AG08395 (cell line): Measurements from ENCODE around the gene MILR1.
"Not testable (repeated sequence)": the region's sequence is repeated elsewhere in the genome, so short reads cannot be mapped to it uniquely, and the experiment has no call there.

Experiments used
- DNase-seq: peaks from one replicate; pipeline ENCODE4 v3.0.0; 2012; ENCODE audit warnings: mixed read lengths, low spot score

MILR1 gene

DNA sequence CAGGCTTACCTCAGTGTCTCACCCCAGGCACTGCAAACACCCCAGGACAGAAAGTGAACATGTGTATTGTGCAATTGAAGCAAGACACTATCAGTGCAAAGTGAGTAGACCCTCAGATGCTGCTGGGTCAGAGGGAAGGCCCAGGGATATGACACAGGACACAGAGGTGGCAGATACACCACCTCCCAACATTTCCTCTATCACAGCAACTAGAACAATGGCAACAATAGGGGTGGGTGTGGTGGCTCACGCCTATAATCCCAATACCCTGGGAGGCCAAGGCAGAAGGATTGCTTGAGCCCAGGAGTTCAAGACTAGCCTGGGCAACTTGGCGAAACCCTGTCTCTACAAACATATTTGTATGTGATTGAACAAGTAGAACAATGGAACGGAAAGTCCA, 22.5 kb downstream of the MILR1 start:
- no peak for DNase-seq

DNA sequence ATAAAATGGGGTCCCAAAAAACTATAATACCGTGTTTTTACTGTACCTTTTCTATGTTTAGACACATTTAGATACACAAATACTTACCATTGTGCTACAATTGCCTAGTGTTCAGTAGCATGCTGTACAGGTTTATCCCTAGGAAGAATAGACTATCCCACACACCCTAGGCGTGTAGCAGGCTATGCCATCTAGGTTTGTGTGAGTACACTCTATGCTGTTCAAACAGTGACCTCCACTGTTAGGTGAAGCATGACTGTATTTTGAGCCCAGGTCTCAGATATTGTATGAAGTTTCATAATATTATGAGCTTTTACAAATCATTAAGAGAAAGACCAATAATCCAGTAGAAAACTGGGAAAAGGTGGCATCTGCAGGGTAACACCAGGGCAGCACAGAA, 23.6 kb downstream of the MILR1 start:
- DNase-seq, result no peak

DNA sequence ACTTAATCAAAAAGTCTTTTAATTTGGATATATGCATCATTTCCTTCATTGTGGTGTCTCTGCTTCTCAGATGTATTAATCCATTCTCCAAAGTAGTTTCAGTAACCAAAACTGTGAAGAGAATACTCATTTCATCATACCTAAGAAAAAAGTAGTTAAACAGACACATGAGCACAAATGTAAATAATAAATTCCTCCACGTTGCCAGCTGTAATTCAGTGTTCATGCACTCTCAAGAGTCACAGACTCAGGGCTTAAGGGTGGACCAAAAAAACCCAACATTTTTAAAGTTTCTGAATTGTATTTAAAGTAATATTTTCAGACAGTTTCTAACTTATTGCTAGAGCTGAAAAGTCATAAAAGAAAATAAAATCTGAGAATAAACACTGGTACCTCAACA, 28.9 kb downstream of the MILR1 start:
- DNase-seq, result no peak

DNA sequence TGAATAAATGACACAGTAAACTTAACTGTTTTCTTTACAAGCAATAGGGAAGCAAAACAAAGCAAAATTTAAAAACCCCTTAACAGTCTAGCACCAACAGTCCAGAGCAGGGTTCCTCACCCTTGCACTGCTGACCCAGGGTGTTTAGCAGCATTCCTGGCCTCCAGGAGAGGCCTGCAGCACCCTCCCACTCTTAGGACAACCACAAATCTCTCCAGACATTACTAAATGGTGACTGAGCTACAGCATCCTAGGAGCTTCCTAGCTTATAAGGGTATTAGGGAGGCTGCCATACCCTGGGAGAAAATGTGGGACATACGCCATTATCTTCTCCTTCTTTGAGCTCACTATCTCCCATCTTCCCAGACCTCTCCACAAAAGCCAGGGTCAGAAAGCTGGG, 32.0 kb downstream of the MILR1 start:
- DNase-seq, result no peak

DNA sequence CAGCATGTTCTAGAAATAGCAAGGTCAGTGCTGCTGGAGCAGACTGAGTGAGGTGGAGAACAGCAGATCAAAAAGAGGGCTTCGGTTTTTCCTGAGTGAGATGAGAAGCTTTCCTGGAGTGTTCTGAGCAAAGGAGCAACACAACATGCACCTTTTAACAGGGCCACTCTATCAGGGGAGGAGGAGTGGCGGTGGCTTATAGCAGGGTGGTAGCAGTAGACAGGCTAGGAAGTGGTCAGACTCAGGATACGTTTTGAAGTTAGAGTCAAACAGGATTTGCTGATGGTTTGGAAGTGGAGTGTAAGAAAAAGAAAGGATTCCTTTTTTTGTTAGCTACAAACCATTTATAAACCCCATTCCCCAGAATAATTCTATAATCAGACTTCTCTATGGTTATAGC, 35.5 kb downstream of the MILR1 start:
- DNase-seq, result no peak

DNA sequence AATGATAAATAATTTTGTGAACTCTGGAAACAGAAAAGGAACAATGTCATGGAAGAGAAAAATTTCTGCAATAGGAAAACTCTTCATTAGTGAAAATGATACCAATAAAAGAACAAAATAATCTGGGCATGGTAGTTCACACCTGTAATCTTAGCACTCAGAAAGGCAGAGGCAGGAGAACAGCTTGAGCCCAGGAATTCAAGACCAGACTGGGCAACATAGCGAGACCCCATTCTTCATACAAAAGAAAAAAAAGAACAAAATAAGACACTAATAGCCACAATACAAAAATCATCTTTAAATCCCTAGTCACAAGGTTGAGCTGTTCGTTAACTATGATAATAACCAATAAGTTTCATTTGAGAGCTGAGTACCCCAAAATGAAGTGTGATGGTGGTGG, 39.4 kb downstream of the MILR1 start:
- DNase-seq, result no peak

DNA sequence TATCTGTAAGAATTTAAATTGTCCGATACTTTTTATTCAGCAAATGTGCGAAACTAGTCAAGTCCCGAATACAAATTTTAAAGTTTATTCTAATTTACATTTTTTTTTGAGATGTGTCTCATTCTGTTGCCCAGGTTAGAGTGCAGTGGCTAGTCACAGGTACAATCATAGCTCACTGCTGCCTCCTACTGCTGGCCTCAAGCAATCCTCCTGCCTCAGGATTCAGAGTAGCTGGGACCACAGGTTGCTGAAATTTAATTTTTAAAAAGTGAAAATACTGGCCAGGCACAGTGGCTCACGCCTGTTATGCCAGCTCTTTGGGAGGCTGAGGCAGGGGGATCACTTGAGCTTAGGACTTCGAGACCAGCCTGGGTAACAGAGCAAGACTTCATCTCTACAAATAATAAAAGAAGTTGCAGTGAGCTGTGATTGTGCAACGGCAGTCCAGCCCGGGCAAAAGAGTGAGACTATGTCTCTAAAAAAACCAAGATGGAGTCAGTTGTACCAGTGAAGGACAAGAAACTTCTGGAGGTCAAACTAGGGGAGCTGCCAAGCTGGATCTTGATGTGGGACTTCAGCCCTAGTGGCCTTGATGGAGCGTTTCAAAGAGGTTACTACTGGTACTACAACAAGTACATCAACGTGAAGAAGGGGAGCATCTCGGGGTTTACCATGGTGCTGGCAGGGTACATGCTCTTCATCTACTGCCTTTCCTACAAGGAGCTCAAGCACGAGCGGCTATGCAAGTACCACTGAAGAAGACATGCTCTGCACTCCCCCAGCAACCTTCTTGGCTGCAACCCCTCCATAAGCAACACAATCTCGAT, 42.3 kb downstream of the MILR1 start:
- DNase-seq, result no peak

DNA sequence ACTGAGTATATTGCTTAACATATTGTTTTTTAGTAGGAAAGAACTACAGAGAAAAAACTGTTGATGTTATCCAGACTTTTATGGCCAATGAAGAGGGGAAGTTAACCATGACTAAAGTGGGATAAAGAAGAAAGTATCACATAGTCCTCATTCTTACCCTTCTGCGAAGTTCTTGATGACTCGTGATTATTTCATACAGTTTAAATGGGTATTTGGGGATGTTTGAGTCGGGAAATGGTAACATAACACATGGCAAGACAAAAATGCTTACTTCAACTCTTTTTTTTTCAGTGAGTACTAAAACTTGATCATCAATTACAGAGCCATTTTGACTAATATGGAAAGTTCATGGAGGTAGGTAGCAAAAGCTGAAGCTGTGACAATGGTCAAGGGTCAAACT, 43.1 kb downstream of the MILR1 start:
- no peak for DNase-seq

DNA sequence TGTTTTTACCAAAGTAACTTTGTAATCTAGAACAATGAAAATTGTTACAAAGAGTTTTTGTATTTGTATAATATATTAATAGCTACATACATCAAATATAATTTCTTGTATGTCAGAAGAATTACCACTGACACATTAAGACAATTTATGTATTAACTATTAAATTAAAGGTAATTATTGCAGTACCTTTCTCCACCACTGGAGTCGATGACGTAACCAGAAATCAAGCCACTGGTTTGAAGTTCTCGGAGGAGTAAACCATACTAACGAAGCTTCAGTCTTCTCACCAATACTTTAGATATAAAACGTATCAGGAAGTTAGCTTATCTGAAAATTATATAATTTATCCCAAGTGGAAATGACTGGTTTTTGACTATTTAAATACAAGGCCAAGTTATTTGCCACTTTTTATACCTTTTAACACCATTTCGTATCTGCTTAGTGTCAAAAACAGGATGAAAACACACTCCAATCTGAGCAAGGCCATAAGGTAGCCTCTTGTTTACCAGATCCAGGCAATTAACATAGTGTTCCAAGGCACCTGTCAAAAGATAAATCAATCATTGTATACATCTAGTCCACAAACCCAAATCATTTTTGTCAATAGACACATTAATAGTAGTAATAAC, 43.7 kb downstream of the MILR1 start:
- DNase-seq, result no peak

DNA sequence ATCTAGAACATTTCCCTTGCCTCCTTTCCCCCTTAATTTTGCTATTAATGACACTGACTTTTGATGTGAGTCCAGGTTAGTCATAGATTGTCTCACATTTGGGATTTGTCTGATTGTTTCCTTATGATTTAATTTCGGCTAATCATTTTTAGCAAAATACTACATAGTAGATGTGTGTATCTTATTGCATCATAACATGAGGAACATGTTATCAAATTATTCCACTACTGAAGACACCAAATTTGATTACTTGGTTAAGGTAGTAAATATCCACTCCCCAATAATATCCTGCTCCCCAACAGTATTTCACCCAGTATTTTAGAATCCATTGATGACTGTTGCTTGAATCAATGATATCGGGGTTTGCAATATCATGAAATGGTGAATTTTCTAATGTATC, 45.2 kb downstream of the MILR1 start:
- no peak for DNase-seq

DNA sequence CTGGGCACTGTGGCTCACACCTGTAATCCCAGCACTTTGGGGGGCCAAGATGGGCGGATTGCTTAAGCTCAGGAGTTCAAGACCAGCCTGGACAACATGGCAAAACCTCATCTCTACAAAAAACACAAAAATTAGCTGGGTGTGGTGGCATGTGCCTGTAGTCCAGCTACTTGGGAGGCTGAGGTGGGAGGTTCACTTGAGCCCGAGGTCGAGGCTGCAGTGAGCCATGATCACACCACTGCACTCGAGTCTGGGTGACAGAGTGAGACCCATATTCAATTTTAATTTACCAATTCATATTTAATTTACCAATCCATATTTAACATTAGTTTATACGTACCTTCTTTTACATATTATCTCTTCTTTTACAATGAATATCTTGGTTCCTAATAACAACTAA, 46.4 kb downstream of the MILR1 start:
- DNase-seq, result not testable (repeated sequence)

DNA sequence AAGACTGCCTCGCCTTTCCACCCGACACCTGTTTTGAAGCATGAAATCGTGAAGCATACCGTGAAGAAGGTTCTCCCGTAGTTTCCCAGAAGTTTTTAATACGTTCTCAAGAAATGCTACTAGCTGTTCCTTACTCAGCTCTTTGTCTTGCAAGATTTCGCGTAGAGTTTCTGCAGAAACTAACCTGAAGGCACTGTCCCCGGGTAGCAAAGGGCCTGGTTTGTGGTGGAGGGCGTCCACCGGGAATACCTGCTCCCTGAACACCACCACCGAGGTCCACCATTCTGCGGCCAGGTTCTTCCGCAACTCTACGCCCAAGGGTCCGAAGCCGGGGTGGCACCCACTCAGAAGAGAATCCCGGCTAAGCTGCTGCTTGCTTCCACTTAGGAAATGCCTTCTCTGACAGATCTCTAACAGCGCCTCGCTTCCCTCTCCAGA, 47.5 kb downstream of the MILR1 start:
- no peak for DNase-seq

DNA sequence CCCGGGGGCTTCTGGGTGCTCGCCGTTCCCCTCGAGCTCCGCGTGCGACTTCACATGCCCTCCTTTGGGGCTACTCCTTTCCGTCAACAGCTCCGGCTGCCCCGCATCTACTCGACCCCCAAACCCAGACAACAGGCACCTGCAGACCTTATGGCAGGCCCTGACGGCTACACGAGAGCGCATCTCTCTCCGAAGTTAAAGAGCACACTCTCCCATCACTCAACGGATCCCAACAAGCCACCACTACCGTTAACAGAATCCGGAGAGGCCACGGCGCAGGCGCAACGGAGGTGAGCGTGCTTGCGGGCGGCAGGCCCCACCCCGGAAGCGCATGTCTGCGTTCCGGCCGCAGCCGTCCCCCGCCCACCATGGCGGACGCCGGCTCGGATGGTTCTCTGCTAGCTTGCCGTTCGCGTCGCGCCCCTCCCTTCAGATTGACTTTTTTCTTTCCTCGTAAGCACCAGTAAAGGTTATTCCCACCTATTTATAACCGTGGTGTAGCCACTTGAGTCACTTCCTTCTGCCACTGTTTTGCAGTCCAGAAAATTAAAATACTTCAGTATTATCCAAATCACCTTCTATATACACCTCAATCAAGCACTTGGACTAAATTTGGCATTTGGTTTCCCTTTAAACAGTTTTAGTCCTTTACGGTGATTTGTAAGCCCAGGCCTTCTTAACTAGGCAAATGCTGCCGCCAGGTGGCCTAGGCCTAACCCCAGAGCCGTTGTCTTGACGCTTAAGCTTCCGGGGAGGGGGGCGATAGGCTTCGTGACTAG, 48.1 kb downstream of the MILR1 start, which contains the start of gene POLG2:
POLG2 (minus strand) TSS at position 269 of the 779 bp plus-strand sequence; CDS start at position 183, 86 bp downstream.
- DNase-seq, result peak; percentile 97

DNA sequence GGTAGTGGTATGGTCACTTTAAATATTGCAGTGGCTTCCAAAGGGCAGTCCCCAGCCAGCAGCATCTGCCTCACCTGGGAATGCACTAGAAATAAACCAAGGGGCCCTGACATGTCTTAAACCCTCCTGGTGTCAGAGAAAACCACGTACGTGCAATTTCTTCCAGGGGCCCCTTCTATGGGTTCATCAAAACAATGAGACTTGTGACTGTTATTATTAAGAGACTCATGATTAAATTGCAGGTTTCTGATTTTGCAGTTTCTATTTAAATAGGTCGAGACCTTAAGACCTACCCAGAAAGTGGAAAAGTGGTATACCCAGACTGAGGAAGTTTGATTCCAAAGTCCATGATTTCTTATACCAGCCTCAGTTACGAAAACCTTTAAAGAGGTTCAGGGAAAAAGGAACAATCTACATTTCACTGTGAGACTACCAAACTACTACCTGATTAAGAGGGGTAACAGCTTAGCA, 48.7 kb downstream of the MILR1 start:
- no peak for DNase-seq

DNA sequence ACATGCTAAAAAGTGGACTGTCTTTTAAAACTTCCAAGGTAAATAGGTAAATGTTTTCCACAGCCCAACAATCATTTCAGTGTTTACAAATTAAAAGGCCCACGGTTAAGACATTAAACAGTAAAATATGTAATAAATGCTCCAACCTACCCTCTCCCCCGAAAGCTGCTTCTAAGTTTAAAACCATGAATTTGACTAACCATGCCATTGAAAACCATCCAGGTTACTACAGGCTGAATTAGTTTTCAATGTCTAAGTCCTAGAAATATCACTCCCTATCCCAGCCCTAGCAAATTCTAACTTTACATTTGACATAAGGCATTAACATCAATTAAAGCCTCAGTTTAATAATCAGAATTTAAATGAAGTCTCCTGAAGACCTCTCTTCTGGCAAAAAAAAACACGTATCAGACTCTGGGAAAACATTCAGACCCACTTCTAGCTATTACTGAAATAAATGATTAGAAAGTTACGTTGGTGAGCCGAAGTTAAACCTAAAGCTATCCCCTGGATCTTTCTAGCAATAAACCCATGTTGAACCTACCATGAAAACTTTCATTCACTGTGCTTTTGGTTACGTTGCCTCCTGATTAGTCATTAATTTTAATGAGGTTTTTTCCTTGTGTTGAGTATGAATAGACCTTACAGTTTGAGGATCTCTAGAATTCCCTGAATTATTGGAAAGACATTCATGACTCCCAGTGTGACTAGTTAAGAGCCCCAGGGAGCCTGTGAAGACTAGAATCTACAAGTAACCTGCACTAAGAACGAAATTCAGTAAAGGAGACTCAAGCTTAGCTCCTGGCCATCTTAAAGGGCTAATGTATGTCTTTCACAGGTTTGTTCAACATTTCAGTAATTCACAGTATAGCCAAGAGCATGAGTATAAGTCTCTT, 49.6 kb downstream of the MILR1 start:
- DNase-seq, result no peak

DNA sequence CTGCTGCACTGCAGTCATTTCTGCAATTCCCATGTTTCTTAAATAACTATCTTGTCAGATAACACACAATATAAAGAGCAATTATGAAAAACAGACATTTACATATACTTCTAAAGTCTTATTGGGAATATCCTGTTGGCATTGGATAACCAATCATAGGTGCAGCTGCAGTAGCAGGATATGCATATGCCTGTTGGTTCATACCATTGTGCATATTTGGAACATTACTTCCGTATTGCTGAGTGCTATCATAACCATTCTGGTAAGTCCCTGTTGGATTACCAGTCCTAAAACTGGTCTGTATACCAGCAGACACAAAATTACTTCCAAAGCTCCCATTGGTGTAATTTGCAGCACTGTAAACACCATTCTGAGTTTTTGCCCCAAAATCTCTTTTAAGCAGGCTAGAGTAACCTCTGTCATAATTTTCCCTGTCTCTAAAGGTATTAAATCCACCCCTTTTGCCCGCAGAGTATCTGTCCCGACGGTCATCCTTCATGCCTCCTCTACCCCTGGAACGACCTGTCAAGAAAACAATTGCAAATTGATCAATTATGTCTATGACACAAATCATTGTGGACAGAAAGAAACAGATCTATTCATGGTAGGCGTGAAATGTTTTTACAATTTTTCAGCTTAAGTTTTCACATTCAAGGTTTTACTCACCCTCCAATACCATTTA, 51.0 kb downstream of the MILR1 start:
- DNase-seq, result no peak

DNA sequence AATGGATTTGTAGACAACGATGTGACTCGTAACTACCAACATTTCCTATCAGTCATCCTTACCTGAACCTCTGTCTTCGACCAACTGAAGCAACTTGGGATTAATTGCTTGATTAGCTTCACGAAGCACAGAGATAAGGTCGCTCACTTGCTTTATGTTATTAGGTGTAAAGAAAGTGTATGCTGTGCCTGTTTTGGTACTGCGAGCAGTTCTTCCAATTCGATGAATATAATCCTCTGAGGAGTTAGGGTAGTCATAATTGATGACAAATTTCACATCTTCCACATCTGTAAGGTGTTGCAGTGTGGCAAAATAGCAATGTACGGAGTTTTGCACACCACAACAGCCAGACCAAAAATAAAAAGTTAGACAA, 51.6 kb downstream of the MILR1 start:
- DNase-seq, result no peak

DNA sequence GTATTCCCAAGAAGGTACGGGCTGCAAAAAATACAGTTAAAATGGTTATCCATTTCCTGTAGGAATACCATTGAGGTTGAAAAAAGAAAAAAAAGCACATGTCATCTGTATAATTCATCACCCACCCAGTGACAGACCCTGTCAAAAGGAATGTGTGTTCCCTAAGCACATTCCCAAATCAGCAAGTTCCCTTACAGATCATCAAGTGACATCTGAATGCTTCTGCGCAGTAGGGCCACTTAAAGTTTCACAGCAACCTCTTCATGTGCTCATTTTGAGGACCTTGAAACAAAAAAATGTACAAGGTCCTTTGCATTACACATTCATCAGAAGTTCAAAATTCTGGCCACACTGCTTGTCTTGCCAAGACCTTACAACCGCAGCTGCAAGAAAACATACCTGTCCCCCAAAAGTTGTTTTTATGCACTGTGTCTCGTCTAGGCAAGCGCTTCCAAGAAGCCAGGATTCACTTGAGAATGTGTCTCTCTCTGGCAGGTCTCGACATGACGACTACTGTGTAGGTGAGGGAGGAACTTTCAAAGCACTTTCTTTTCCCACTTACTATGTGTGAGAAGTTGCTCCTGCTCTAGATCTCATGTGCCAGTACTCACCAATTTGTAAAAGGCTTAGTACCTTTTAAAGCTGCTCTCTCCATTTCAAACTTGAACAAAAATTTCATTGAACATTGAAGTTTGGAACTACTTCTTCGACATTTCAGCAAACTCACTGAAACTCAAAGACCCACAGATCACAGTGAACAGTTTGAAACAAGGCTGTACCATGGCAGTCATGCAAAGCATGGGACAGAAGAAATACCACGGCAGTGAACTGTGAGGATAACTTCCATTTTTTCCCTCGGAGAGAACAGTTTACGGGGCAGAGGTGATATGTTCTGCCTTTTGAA, 52.2 kb downstream of the MILR1 start:
- no peak for DNase-seq

DNA sequence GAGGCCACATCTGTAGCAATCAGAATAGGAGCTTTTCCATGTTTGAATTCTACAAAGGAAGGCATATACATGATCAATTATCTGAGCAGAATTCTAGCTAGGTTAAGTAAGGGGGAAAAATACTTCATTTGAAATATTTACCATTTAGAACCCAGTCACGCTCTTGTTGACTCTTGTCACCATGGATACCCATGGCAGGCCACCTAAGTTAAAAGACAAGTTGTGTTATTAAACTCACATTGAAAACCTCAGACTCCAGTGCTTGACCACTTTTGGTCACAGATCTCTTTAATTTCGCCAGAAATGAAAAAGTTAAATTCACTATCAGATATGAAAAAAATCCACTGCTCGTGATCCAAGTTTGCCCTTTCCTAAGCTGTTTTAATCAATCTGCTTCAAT, 53.1 kb downstream of the MILR1 start:
- no peak for DNase-seq

DNA sequence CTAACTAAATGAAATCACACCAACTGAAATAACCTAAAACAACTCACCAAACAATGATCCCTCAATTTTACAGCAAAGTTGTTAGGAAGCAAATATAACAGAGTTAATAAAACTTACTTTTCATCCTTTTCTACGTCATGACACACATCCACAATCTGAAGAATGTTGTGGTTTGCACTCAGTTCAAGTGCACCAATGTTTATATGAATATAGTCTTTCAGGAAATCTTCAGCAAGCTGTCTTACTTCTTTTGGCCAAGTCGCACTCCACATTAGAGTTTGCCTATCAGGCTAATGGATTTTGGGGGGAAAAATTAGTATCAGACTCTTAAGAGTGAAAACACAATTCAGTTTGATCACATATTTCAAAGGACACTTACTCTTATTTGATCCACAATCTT, 53.9 kb downstream of the MILR1 start:
- no peak for DNase-seq
